GM12801 (cell line): ENCODE data around the gene TMEM62.

Experiments
- TF ChIP-seq, protein P1 (sequence below): IDR thresholded peaks from one replicate; pipeline ENCODE4 v1.5.1; 2011; ENCODE audit warnings: control low read depth; ENCODE audit not compliant: insufficient read length; ENCODE audit errors: extremely low read depth

The TMEM62 gene

DNA sequence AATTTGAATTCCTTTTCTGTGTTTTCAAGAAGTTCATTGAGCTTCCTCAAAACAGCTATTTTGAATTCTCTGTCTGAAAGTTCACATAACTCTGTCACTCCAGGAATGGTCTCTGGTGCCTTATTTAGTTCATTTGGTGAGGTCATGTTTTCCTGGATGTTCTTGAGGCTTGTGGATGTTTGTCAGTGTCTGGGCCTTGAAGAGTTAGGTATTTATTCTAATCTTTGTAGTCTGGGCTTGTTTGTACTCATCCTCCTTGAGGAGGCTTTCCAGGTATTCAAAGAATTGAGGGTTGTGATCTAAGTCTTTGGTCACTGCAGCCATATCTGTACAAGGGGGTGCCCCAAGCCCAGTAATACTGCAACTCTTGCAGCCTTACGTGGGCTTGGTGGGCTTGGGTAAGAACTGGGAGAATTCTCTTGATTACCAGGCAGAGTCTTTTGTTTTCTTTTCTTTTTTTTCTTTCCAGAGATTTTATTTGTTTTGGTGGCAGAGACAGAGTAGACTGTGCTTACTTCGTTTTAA lies 32.5 kb downstream of the TMEM62 start:
- TF ChIP-seq, protein P1, sequence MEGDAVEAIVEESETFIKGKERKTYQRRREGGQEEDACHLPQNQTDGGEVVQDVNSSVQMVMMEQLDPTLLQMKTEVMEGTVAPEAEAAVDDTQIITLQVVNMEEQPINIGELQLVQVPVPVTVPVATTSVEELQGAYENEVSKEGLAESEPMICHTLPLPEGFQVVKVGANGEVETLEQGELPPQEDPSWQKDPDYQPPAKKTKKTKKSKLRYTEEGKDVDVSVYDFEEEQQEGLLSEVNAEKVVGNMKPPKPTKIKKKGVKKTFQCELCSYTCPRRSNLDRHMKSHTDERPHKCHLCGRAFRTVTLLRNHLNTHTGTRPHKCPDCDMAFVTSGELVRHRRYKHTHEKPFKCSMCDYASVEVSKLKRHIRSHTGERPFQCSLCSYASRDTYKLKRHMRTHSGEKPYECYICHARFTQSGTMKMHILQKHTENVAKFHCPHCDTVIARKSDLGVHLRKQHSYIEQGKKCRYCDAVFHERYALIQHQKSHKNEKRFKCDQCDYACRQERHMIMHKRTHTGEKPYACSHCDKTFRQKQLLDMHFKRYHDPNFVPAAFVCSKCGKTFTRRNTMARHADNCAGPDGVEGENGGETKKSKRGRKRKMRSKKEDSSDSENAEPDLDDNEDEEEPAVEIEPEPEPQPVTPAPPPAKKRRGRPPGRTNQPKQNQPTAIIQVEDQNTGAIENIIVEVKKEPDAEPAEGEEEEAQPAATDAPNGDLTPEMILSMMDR: no peak

DNA sequence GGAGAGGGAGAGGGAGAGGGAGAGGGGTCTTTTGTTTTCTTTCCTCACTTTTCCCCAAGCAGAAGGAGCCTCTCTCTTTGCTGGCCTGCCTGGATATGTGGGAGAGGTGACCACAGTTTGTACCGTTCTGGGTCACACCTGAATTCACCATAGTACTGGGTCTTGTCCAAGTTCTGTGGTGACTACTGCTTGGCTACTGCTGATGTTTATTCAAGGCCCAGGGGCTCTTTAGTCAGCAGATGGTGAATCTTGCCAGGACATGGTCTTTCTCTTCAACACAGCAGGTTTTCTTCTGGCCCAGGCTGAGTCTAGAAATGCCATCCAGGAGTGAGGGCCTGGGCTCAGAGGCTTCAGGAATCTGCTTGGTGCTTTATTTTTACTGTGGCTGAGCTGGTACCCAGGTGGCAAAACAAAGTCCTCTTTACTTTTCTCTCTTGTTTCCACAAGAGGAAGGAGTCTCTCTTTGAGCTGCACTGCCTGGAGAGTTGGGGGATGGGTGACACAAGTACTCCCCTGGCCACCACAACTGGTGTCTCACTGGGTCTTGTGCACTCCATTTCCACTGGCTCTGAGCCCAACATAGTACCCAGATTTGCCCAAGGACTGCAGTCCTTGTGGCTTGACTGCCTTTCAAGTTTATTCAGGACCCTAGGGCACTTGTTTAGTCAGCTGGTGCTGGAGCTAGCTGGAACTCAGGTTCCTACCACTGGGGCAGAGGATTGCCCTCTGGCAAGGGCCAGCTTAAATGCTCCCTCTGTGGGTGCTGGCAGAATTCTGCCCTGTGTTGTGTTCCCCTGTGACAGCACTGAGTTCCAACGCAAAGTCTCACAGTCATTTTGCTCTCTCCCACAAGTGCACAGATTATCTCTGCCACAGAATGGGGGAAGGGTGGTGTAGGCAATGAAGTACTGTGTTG lies 35.1 kb downstream of the TMEM62 start:
- TF ChIP-seq, protein P1: no peak

DNA sequence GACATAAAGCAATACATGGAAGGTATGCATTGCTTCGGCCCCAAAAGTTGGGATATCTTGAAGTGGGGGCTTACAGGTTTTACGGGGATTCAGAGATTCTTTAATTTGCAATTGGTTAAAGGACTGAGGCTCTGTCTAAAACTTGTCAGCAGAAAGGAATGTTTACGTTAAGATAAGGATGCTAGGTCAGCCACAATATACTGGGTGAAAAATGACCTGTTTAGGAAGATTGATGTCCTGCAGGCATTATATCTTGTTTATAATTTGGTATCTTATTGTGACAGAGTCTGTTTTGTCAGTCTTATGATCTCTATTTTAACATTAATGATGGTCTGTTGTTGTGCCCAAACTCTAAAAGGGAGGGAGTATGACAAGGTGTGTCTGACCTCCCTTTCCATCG lies 36.5 kb downstream of the TMEM62 start:
- TF ChIP-seq, protein P1: no peak

DNA sequence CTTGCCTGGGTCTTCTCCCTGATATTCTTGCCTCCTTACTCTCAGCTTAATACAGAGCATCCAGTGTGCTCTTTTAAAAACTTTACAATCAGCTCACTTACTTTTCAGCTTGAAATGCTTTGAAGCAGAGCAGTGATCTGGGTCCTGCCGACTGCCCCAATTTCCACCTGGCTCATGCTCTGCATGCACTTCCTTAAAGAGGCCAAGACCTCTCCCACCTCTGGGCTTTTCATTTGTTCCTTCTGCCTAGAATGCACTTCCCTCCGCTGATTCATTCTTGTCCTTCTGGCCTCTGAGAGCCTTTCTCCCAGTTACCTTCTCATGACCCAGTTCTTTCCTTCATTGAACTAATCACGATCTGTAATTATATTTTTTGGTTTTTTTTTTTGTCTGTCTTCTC lies 49.9 kb downstream of the TMEM62 start:
- TF ChIP-seq, protein P1: no peak

DNA sequence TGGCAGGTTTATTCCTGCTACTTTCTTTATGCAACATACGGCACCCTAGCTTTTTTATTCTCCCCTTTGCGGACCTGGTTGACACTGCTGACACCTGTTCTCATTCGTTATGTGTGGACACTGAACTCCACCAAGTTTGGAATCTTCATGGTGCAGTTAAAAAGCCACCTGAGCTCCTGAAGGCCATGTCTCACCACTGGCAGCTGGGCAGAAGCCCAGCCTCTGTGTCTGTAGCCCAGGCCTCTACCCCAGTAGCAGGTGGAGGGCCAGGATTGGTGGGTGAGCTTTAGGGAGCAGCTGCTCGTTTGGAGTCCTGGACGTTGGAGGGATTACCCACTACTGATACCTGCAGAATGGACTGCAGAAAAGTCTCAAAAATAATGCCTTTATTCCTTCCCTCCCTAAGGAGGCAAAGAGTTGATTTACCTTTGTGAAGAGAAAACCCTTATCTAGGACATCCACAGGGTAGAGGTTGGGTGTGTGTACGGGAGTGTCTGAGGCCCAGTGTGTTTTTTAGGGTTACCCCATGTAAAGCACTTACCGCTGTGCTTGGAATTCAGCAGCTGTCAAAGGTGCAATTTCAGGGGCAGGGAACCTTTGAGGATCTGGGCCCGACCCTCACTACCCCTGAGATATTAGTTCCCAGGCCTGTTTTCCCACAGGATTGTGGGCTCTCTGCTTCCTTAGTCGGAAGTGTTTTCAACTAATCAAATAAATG lies 51.2 kb downstream of the TMEM62 start:
- TF ChIP-seq, protein P1: no peak

DNA sequence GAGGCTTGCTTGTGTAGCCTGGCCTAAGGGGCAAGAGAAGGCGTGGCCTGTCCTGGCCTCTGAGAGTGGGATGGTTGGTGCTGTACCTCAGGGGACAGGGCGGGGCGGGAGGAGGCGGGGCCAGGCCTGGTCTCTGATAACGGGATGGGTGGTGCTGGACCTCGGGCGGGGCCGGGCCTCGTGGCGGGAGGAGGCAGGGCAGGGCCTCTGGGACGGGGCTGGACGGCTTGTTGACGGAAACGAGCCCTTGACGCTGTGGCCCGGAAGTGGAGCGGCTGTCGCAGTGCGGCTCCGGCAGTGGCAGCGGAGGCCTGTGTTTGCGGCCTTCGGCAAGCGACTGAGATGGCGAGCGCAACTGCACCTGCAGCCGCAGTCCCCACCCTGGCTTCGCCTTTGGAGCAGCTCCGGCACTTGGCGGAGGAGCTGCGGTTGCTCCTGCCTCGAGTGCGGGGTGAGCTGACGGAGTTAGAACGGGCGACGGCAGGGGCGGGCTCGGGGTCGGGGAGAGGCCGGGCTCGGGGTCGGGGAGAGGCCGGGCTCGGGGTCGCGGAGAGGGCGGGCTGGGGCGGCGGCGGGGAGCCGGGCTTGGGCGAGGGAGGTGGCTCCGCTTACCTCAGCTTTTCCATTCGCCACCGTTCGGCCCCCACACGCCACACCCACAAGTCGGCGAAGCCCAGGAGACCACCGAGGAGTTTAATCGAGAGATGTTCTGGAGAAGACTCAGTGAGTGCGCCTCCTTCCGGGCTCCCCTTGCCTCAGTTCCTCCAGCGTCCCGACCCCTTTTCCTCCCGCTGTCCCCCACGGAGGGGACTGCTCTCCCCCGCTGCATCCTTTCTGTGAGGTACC lies 52.0 kb downstream of the TMEM62 start, which contains the start of gene CCNDBP1:
Gene CCNDBP1 (plus strand): TSS at position 247 of the 846 bp plus-strand sequence. CDS start 96 bp downstream, at position 343.
- TF ChIP-seq, protein P1: no peak
